Transverse colon (tissue), 4 donors: ENCODE data around the gene CCNDBP1. TPM values are rescaled to one million over a fixed set of nuclear protein-coding genes. Genes with fewer than 3 reads are reported as not detected.

Experiments used
- DNase-seq: peaks from one replicate; pipeline ENCODE4 v3.0.0-alpha.2; 2019
- H3K27ac ChIP-seq, 4 donors: fragments of 200-600 bp; sonication (generic); 2 replicates each; pipeline ENCODE4 v1.5.1; 2016 to 2018; ENCODE audit warnings: inconsistent platforms in 4 of 4
- H3K27me3 ChIP-seq: fragments of 200-600 bp; sonication (generic); 2 replicates; pipeline ENCODE4 v1.5.1; 2017; ENCODE audit warnings: inconsistent platforms
- H3K36me3 ChIP-seq, 4 donors: fragments of 200-600 bp; sonication (generic); 2 replicates each; pipeline ENCODE4 v1.5.1; 2017 to 2019; ENCODE audit warnings: inconsistent platforms in 4 of 4
- H3K4me1 ChIP-seq, 4 donors: fragments of 200-600 bp; sonication (generic); 2 replicates each; pipeline ENCODE4 v1.5.1; 2017 to 2020; ENCODE audit warnings: inconsistent platforms in 4 of 4
- H3K4me3 ChIP-seq, 4 donors: fragments of 200-600 bp; sonication (generic); 1 replicate in 1 of 4; 2 replicates in 3 of 4; pipeline versions ENCODE4 v1.5.1 to v1.6.1; 2017 to 2019; ENCODE audit warnings: inconsistent platforms in 4 of 4
- H3K9me3 ChIP-seq, 2 donors: fragments of 200-600 bp; sonication (generic); 2 replicates each; pipeline ENCODE4 v1.5.1; 2017 to 2019; ENCODE audit warnings: inconsistent platforms in 2 of 2
- EP300 ChIP-seq: sonication (generic); formaldehyde crosslinking; IDR thresholded peaks from one replicate; pipeline ENCODE4 v1.6.1; 2017; ENCODE audit warnings: antibody characterized with exemption, low read depth
- POLR2A ChIP-seq: fragments of 450-650 bp; IDR thresholded peaks from one replicate; pipeline ENCODE4 v1.6.1; 2016; ENCODE audit warnings: antibody characterized with exemption, mild to moderate bottlenecking, moderate library complexity
- POLR2AphosphoS5 ChIP-seq, 3 donors: sonication (generic); formaldehyde crosslinking; IDR thresholded peaks; one replicate each; pipeline ENCODE4 v1.6.1; 2016; ENCODE audit warnings: antibody characterized with exemption in 3 of 3
- WGBS, 2 donors: methylation state at CpG; one replicate each; pipeline ENCODE4 v1.1.5; 2018; ENCODE audit warnings: low coverage in 1 of 2; 5-methylcytosine and 5-hydroxymethylcytosine counted together
- in situ Hi-C, 4 donors: fragments of 200-750 bp; cut with MboI; loops; one replicate each; pipeline versions ENCODE4 v1.15.0 to v1.15.1; 2017; ENCODE audit warnings: low sequenced_read_pairs in 3 of 4, low pct_ligation_motif_present in 1 of 4, low pct_unique_long_range_greater_than_20kb in 1 of 4
- intact Hi-C: fragments of 100-400 bp; cut with DNase I; formaldehyde crosslinking; loops from one replicate; pipeline ENCODE4 v1.15.1; 2023; ENCODE audit warnings: low total_unique reads
- total RNA-seq, 4 donors: library from RNA; depleted of rRNA; stranded (reverse); fragments of >200 nt; gene quantifications; one replicate each; pipeline ENCODE4 v1.1.0, GENCODE V29; 2016
- TF ChIP-seq, protein P1 (sequence below), 5 experiments: fragments of 200-600 bp in 3 of 5; fragments of 450-650 bp in 2 of 5; sonication (generic) in 3 of 5; IDR thresholded peaks; 1 replicate in 2 of 5; 2 replicates in 3 of 5; pipeline ENCODE4 v1.5.1; 2016 to 2017; ENCODE audit warnings: antibody characterized with exemption in 5 of 5, inconsistent platforms in 3 of 5, mild to moderate bottlenecking in 2 of 5, moderate library complexity in 1 of 5

Gene CCNDBP1
- total RNA-seq, 4 donors from 2014 or later, result 20.7 to 120 (median 80.0) TPM

- DNase-seq, result no peak
- H3K9me3 ChIP-seq, result no peaks in the 10 kb centered on the region
- TF ChIP-seq, protein P1, sequence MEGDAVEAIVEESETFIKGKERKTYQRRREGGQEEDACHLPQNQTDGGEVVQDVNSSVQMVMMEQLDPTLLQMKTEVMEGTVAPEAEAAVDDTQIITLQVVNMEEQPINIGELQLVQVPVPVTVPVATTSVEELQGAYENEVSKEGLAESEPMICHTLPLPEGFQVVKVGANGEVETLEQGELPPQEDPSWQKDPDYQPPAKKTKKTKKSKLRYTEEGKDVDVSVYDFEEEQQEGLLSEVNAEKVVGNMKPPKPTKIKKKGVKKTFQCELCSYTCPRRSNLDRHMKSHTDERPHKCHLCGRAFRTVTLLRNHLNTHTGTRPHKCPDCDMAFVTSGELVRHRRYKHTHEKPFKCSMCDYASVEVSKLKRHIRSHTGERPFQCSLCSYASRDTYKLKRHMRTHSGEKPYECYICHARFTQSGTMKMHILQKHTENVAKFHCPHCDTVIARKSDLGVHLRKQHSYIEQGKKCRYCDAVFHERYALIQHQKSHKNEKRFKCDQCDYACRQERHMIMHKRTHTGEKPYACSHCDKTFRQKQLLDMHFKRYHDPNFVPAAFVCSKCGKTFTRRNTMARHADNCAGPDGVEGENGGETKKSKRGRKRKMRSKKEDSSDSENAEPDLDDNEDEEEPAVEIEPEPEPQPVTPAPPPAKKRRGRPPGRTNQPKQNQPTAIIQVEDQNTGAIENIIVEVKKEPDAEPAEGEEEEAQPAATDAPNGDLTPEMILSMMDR (IDR thresholded peaks at IDR 0.05), result no peak
- TF ChIP-seq POLR2AphosphoS5 (IDR thresholded peaks at IDR 0.05), result no peak
- TF ChIP-seq POLR2A, result no peak
- no peak for TF ChIP-seq EP300
- intact Hi-C loops (no loop called here), in situ Hi-C loops (no loop called here)
- 59 to 70% methylated on average over 6 to 13 of the region's 13 CpGs for WGBS, 2 donors
- no peak overlapping the region for H3K4me3 ChIP-seq
- no peaks in the 10 kb centered on the region for H3K27me3 ChIP-seq
- H3K36me3 ChIP-seq, result no peaks in the 10 kb centered on the region
- H3K27ac ChIP-seq, result no peak overlapping the region
- H3K4me1 ChIP-seq, result no peaks in the 10 kb centered on the region
Observed at GRCh38 chr15:43218908-43219706, 33.9 kb downstream of the CCNDBP1 start.

- no peaks in the 10 kb centered on the region for H3K27me3 ChIP-seq
- H3K27ac ChIP-seq, result no peak overlapping the region
- 88 to 96% methylated on average over 7 to 16 of the region's 16 CpGs for WGBS, 2 donors
- no peaks in the 10 kb centered on the region for H3K9me3 ChIP-seq
- intact Hi-C loops (loop anchor here (10.0 kb wide), 1 partner anchor 65 kb away; no protein-coding TSS in a partner anchor), in situ Hi-C loops (no loop called here)
- no peaks in the 10 kb centered on the region for H3K4me1 ChIP-seq
- DNase-seq, result no peak
- no peaks in the 10 kb centered on the region for H3K36me3 ChIP-seq
- TF ChIP-seq POLR2A, result no peak
- TF ChIP-seq EP300, result no peak
- TF ChIP-seq, protein P1 (IDR thresholded peaks at IDR 0.05), result no peak
- TF ChIP-seq POLR2AphosphoS5 (IDR thresholded peaks at IDR 0.05), result no peak
- no peak overlapping the region for H3K4me3 ChIP-seq
Observed at GRCh38 chr15:43219929-43220928, 35.0 kb downstream of the CCNDBP1 start.

DNA sequence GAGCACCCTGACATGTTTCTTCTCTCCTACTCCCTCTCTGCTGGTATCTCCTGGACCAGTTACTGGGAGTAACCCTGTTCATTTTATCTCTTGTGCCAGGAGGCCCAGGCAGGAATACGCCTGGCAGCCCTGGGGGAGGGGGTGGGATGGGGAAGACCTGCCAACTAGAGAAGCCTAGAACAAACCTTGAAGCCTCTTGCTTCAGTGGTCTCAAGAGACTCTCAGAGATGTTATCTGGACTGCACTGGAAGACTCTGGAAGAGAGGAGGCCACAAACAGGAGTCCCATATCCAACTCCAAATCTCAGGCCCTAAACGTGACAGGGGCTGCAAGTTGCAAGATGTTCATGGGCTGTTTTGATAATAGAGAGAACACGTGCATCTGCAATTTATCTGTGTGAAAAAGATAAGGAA is 35.8 kb downstream of the CCNDBP1 start, which contains the start of gene EPB42:
EPB42 (minus strand) TSS at position 28 of the 413 bp plus-strand sequence. CDS start 193 bp downstream, outside the sequence.
- Histone ChIP-seq H3K4me1 (no peaks in the 10 kb centered on the region), H3K27me3 (no peaks in the 10 kb centered on the region), H3K9me3 (no peaks in the 10 kb centered on the region), H3K27ac (no peak within 1 kb of the TSS), H3K36me3 (no peaks in the 10 kb centered on the region), H3K4me3 (no peak within 1 kb of the TSS)
- in situ Hi-C loops (no loop called here), intact Hi-C loops (loop anchor here (10.0 kb wide), 1 partner anchor 64 kb away; no protein-coding TSS in a partner anchor)
- WGBS, 2 donors, result 50 to 70% methylated on average over 2 to 3 of the region's 3 CpGs
- no peak for TF ChIP-seq POLR2AphosphoS5 (IDR thresholded peaks at IDR 0.05)
- no peak for TF ChIP-seq POLR2A
- TF ChIP-seq, protein P1 (IDR thresholded peaks at IDR 0.05), result no peak
- no peak for TF ChIP-seq EP300
- no peak for DNase-seq

- whole genome bisulfite sequencing, 2 donors, result 54% methylated on average over 1 of the region's 1 CpG; no CpG with 5 or more reads in 1 of the 2 donors
- no peaks in the 10 kb centered on the region for H3K27me3 ChIP-seq
- H3K27ac ChIP-seq, result no peak overlapping the region
- in situ Hi-C loops (no loop called here), intact Hi-C loops (loop anchor here (10.0 kb wide), 1 partner anchor 63 kb away; no protein-coding TSS in a partner anchor)
- no peaks in the 10 kb centered on the region for H3K4me1 ChIP-seq
- H3K9me3 ChIP-seq, result no peaks in the 10 kb centered on the region
- TF ChIP-seq, protein P1 (IDR thresholded peaks at IDR 0.05), result no peak
- TF ChIP-seq POLR2AphosphoS5 (IDR thresholded peaks at IDR 0.05) (no peak), EP300 (no peak), POLR2A (no peak)
- H3K36me3 ChIP-seq, result no peaks in the 10 kb centered on the region
- H3K4me3 ChIP-seq, result no peak overlapping the region
- no peak for DNase-seq
Observed at GRCh38 chr15:43221422-43221821, 36.2 kb downstream of the CCNDBP1 start.
